ENCODE data around the gene DDRGK1.

DDRGK1 gene

DNA sequence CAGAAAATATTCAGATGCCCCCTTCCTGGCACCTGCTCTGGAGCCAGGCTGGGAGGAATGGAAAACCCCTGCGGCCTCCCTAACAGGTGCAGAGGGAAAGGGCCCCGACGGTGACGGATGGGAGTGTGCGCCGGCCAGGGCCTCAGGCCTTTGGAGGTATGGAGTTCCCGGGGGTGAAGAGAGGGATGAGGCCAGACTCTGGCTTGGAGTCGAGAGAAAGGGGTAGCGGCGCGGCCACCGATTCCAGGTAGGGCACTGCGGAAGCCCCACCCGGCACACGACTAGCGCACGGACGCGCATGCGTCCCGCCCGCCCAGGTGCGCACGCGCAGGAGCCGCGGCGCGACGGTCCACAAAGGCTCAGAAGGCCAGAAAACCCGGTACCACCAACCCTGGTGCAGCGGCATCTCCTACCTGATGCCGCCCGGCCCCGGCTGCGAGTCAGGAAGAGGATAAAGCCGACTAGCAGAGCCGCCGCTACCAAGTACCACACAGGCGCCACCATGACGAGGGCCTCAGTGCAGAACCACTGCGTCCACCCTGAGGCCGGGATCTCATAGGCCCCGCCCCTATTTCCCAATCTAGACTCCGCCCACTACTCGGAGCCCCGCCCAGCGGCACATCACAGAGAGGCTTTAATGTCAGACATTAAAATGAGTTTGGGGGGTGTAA is at the start of gene DDRGK1:
Gene DDRGK1, minus strand, starts transcription at position 559 of the 671 bp plus-strand sequence. Its CDS starts 55 bp downstream, at position 504.
- peak; percentile 82 for DNase-seq (ENCODE audit: low read depth)

DNA sequence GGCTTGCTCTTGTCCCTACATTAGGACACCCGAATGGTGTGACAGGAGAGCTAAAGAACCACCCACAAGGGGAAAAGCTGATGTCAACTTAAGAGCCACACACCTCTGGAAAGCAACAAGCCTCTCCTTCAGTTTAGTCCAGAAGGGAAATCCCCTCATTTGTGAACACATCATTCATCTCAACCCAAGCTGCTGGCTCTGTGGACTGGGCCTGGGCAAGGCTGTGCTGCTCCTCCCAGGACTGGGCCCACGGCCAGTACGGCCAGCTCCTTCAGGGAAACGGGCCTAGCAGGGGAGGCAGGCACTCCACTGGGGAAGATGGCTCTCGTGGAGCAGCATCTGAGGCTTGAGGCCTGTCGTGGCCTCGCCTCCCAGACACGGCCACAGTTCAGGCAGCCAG is 47.3 kb upstream of the DDRGK1 start:
- DNase-seq (ENCODE audit: low read depth) = no peak

DNA sequence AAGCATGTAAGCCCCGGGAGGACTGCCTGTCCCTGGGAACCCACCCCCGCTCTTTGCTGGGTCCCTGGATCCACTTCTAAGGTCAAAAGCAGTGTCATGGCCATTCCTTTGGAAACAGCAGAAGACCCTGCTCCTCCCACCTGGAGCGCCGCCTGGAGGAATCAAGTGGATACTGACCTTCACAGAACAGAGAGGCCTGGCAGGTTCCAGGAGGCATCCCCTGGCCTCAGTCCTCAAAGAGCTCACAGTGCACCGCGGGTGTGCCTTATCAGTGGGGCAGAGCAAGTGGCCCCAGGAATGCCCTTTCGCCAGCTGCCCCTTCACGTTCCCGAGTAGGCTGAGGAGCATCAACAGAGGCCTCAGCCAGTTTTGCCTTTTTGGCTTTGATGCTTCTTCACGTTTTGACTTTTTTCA is 45.6 kb upstream of the DDRGK1 start:
- DNase-seq (ENCODE audit: low read depth) = no peak

DNA sequence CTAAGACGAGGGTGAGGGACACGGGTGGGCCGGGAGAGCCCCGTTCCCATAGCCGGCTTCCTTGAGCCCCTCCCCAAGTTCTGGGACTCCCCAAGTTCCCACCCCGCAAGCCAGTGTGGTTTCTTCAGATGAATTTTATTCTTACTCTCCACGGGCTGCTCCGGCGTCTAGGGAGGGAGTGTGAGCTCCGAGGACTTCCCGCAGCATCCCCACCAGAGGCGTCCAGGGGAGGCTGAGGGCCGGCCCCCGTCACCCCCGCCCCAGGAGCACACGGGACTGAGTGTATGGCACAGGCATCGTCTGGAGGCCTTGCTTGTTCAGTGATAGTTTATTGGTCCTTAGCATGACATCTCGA is 44.5 kb upstream of the DDRGK1 start:
- no peak for DNase-seq (ENCODE audit: low read depth)

DNA sequence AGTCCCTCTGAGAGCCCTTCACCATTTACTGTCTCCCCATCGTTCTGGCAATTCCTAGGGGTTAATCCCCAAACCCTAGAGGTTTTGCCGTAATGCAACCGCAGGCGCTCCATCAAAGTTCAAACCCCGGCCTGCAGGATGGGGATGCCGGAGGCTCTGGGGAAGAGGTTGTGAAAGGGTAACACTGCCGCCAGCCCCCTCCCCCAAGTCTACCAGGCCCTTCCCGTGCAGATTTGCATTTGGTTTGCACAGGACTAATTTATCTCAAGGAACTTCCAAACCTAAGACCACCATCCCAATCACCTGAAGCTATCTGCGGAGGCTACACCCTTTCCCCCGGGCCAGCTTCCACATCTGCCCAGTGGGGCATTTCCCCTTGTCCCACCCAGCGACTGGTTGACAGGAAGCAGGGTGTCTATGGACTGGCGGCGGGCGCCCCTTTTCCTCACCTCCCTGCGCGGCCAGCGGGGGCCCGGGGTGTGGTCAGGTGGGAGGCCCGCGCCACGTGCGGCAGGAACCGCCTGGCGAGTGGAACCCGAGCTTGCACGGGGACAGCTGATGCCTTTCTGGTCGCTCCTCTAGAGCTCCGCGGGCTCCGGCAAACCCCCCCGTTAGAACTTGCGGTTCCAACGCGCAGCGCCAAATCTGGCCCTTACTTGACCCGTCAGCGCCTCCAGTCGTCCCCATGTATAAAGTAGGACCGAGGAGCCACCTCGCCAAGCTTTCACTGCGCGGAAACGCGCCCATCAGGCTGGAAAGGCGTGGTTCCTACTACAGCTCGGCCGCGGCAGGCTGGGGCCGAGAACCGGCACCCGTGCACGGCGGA is 43.9 kb upstream of the DDRGK1 start:
- DNase-seq (ENCODE audit: low read depth) = no peak

DNA sequence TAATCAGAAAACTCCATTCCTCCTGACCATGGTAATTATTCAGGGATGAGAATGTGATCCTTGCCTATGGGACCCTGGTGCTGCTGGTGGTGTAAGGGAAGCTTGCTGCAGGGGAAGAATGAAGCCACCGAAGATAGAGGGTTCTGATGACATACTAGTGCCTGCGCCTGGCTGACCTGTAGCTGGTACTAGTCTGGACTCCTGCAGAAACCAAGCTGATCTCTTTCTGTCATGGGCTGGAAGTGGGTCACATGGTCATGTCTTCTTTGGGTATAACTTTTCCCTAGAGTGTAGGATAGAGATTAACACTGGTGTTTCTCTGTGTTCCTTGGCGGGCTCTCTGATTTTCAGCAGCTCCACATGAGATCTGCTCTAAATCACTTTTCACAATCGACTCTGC is 43.2 kb upstream of the DDRGK1 start:
- no peak for DNase-seq (ENCODE audit: low read depth)

DNA sequence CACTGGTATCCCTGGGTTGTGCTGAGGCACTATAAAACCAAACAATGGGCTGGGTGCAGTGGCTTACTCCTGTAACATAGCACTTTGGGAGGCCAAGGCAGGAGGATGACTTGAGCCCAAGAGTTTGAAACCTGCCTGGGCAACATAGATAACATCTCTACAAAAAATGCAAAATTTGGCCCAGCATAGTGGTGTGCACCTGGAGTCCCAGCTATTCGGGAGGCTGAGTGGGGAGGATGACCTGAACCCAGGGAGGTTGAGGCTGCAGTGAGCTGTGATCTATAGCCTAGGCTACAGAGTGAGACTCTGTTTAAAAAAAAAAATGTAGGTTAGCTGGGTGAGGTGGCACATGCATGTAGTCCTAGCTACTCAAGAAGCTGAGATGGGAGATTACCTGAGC is 42.2 kb upstream of the DDRGK1 start:
- no peak for DNase-seq (ENCODE audit: low read depth)

DNA sequence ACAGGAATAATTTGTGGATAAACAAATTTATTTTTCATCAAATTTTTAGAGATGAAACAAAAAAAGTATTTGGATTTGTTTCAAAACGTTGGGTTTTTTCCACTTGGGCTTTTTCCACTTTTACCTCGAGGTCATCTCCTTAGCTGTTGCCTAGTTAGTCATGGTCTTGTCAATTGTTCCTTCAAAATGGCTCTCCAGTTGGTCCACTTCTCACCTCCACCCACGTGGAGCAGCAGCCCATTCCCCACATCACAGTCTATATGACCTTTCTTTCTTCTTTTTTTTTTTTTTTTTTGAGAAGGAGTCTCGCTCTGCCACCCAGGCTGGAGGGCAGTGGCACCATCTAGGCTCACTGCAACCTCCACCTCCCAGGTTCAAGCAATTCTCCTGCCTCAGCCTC is 41.2 kb upstream of the DDRGK1 start:
- no peak for DNase-seq (ENCODE audit: low read depth)

DNA sequence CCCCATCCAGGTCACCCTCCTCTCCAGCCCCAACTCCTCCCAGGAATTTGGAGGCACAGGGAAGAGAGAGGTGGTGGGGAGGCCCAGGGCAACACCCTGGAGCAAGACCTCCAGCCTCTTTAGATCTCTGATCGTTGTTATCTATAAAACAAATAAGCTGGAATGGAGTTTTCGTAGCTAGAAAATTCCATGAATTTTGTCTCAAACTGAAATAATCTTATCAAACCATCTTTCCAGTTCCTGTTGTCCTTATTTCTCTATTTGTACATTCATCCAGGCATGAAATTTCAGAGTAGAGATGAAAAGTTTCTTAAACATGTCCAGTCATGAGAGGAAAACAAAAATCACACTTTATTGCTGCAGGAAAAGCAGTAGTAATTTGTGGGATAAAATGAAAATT is 40.7 kb upstream of the DDRGK1 start:
- no peak for DNase-seq (ENCODE audit: low read depth)

DNA sequence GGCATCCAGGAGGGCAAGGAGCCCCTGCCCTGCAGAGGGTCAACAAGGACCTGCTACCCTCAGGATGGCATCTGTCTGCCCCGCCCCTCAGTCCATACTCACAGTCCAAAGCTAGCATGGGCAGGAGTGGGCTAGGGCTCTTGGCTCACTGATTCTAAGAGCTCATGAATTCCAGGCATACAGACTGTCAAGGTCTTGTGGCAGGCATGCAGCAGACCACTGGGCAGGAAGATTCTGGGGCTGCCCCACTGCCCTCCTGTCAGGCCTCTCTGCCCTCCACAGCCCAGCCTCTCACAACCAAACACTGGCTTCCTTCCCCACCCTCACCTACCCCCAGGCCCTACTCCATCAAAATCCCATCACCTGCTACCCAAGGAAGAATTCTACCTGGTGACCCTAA is 40.1 kb upstream of the DDRGK1 start:
- no peak for DNase-seq (ENCODE audit: low read depth)

DNA sequence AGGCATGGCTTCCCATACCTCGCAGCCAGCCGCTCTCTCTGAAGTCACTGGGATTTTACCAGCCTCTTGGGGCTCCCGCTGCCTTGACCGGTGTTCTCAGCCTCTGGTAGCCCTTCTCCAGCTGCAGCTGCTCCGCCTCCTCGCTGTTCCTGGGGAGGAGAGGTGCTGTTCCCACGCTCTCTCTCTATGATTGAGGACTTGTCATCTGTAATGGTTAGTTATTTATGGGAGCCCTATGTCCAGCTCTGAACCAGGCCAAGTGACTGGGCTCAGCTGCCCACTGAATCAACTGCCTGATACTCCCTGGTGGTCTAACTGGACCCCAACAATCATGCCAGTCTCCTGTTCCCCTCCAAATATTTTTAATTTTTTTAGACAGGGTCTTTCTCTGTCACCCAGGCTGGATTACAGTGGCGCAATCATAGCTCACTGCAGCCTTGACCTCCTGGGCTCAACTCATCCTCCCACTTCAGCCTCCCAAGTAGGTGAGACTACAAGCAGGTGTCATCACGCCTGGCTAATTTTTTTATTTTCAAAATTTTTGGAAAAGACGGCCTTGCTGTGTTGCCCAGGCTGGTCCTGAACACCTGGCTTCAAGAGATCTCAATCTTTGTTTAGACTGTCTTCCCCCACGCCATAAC is 39.4 kb upstream of the DDRGK1 start:
- DNase-seq (ENCODE audit: low read depth) = no peak

DNA sequence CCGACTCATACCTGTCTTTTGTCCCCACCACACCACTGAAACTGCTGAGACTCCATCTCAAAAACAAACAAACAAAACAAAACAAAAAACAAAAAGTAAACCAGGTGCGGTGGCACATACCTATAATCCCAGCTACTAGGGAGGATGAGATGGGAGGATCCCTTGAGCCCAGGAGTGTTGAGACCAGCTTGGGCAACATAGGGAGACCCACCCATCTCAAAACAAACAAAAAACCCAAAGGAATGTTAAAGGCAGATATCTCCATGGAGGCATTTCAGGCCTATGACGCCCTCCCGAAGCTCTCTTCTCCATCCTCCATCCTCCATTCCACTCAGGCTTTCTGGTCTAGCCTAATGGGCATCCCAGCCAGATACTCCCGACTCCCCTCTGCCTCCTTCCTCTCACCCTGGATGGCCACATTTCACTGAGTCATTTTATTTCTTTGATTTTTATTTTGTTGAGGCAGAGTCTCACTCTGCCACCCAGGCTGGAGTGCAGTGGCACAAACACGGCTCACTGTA is 37.8 kb upstream of the DDRGK1 start:
- DNase-seq (ENCODE audit: low read depth) = no peak

DNA sequence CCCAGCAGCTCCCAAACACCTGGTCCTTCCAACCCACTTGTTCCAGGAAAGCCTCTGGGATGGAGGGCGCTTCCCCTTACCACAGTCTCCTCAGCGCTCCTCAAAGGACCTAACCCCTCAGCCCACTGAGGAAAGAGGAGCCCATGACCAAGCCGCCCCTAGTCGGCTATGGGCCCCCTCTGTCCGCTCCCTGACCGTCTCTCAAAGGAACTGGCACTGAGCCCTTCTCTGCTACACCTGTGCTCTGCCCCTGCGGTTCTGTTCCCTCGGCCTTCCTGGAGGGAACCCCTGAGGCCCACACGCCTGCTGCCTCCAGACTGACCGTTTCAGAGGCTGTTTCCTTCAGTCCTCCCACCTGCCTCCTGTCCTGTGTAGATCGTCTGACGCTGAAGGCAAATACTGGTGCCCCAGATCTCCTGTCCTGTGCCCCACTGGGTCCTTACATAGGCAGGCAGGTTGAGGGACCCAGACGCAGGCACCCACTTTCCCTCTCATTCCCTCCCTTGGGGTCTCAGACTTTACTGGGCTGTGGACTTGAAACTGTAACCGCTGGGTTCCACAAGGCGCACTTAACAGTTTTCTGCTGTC is 36.4 kb upstream of the DDRGK1 start:
- DNase-seq (ENCODE audit: low read depth) = no peak

DNA sequence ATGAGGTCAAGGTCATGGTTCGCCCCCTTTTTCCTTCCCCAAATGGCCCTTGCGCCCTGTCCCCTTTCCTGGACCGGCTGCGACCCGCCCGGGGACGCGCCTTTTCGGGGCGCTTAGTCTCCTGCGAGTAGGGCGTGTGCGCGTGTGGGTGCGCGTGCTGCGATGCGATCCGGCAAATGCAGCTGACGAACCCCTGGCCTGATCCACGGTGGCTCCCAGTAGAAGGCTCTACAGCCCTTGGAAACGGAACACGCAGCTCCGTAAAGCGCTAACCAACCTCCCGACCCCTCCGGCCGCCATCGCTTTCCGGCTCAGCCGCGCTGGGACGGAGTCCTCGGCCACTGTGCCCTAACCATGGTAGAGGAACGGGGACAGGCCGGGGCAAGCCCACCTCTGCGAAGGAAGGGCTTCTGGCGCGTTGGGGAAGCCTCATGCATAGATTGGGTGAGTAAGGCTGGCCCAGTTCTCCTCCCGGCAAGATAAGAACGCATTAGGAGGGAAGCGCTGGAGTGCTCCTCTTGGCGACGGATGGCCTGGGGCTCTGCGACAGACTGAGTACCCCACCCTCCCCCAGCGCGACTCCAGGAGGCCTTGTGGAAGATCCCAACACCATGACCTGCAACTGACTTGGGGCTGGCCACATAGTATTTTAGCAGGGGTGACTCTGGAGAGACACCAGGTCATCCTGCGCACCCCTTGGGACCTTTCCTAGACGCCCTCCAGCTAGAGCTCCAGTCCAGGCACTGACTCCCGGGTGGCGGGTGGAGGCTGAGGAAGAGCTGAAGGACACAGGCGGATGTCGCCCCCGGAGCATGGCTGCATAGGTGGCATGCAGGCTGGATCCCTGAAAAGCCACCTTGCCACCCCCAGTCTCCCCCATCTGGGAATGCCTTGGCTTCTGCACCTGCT is 35.6 kb upstream of the DDRGK1 start:
- no peak for DNase-seq (ENCODE audit: low read depth)

DNA sequence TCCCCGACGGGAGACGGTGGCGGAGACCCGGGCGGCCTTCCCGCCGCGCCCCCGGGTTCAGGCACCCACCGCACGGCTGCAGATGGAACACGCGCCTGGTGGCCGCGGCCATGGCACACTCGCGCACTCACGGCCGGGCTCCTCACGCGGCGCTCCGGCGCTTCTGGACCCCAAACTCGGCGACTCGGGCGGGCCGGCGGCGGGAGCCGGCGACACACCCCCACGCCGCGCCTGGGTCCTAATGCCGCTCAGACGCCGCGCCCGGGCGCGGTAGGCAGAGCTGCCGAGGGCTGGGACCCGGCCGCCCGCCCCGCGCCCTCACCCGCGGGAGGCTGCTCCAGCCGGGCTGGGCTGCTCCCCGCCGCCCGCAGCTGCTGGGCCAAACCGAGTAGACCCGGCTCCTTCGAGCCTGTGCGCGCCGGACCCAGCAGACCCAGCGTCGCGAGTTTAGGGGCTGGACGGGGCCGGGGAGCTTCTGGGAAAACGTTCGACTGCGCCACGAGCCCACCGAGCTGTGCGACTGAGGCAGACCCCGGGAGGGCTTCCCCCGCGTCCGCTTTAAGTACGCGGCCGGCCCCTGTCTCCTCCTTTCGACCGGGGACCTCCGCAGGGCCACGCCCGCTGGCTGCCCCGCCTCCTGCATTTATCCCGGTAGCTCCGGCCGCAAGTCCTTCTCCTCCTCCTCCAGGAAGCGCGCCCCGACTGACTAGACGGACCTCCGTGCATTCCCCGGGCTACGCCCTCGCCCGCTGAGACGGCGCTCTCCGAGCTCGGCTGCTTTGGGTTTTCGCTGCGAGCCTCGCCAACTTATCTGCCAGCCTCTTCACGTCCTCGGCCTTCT is 34.8 kb upstream of the DDRGK1 start, which contains the start of gene SLC4A11:
Gene SLC4A11, minus strand, starts transcription at position 165 of the 841 bp plus-strand sequence. Its CDS starts 53 bp downstream, at position 112.
- DNase-seq (ENCODE audit: low read depth) = no peak

DNA sequence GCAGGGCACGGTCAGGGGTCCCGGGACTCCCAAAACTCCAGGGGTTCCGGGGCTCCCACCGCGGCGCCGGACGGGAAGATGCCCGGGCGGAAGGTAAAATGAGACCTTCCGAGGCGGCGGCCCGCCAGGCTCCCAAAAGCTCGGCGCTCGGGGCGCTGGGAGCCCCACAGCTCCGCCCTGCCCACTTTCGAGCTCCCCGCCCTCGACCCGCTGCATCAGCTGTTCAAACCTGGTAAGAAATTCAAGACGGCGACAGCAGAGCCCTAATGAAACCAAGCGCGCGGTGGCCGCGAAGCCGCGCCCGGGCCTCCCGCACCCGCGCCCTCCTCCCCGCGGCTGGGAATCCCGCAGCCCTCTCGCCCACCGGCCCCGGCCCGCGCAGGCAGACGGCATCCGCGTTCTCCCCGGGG is 34.1 kb upstream of the DDRGK1 start:
- no peak for DNase-seq (ENCODE audit: low read depth)

DNA sequence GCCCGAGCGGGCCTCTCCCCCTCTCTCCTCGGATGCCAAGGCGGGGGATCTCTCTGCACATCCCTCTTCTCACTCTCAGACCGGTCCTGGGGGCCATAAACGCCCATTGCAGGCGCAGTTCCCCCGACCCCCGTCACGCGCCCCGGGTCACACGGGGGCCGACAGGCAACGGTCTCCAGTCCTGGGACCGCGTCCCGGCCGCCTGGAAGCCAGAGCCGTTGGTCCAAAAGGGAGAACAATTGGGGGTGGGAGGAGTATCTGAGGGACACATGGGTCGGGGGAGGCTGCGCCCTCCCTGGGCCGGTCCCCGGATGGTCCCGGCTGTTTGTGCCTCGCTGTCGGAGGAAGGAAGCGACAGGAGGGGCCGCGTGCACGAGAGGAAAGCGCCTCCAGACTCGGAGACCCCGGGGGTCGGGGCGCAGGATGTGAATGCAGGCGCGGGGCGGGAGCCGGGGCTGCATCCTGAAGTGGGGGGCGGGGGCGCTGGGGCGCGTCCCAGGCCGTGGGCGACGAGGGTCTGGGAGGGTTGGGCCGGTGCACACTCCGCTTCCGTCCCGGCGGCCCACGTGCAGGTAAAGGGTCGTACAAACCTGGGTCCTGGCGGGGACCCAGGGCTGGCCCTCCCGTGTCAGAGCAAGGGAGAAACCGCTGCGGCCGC is 33.6 kb upstream of the DDRGK1 start:
- no peak for DNase-seq (ENCODE audit: low read depth)

DNA sequence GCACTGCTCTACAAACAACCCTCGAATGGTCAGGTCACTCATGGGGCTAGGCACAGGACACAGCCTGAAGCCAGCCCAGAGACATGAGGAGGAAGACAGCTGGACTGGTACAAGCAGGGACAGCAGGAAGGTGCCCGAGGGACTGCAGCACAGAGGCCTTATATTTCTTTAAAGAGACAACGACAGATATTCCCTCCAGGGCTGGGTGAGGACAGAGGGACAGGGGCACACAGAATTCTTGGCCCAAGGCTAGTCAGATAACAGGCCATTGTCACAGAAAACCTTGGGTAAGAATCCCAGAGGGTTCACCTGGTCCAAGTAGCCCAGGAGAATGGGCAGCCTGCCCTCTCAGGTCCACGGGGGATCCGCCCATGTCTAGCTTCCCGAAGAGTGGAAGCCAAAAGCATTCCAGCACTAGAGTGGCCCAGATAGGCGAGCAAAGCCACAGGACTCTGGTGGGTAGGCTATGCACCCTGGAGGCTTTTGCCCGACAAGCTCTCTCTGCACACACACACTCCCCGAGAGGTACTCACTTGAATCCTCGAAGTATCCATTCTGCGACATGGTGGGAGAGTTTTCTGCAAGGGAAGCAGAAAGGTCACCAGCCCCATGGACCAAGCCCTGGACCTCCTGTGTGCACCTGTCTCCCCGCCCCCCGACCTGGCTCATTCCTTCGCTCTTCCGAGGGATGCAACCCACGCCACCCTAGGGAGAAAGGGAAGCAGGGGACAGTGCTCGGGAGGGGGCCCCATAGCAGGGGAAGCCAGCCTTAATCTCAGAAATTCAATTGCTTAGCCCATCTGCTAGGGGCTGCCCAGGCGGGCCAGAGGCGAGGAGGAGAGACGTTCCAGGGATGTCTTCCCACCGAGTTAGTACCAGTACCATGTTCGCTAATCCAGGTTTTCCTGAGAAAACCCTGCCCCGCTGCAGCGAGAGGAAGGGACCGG is 32.8 kb upstream of the DDRGK1 start:
- DNase-seq (ENCODE audit: low read depth) = no peak
